ENCODE measurements around the gene CUEDC1.

CUEDC1 gene

GRCh38 chr17:57902117-57902799 lies 53.0 kb downstream of the CUEDC1 start:
- peak; percentile 77 for DNase-seq (ENCODE audit: extremely low spot score)
- ChIA-PET CTCF (interaction anchor here (0.7 to 6.8 kb wide), 6 partner anchors 10 to 97 kb away, joined by 3 to 57 read pairs (median 3); no protein-coding TSS in a partner anchor), POLR2A (interaction anchor here (1.1 kb wide), 1 partner anchor 10 kb away, joined by 3 read pairs; no protein-coding TSS in a partner anchor)
- TF ChIP-seq CTCF (IDR thresholded peaks at IDR 0.05; ENCODE audit: control extremely low read depth, extremely low read depth, low read depth, missing control alignments), result no peak

GRCh38 chr17:57900991-57901743 lies 54.0 kb downstream of the CUEDC1 start:
- no peak for DNase-seq (ENCODE audit: extremely low spot score)
- CTCF ChIA-PET, result interaction anchor here (1.2 to 6.8 kb wide), 5 partner anchors 9 to 229 kb away, joined by 3 to 57 read pairs (median 3); partner anchors contain the start of gene DYNLL2
- POLR2A ChIA-PET, result no interaction called here
- no peak for TF ChIP-seq CTCF (IDR thresholded peaks at IDR 0.05; ENCODE audit: control extremely low read depth, extremely low read depth, low read depth, missing control alignments)

- ChIA-PET POLR2A (interaction anchor here (0.7 kb wide), 1 partner anchor 101 kb away, joined by 3 read pairs; no protein-coding TSS in a partner anchor), CTCF (interaction anchor here (1.0 to 6.8 kb wide), 11 partner anchors 8 to 890 kb away, joined by 3 to 57 read pairs (median 3); no protein-coding TSS in a partner anchor)
- no peak for DNase-seq (ENCODE audit: extremely low spot score)
- TF ChIP-seq CTCF (IDR thresholded peaks at IDR 0.05; ENCODE audit: control extremely low read depth, extremely low read depth, low read depth, missing control alignments), result no peak
Observed at GRCh38 chr17:57899822-57900221, 55.4 kb downstream of the CUEDC1 start.

- no peak for DNase-seq (ENCODE audit: extremely low spot score)
- CTCF ChIA-PET, result interaction anchor here (1.0 to 6.8 kb wide), 13 partner anchors 7 to 889 kb away, joined by 3 to 57 read pairs (median 3); partner anchors contain the start of gene AKAP1
- POLR2A ChIA-PET, result interaction anchor here (0.7 to 1.4 kb wide), 2 partner anchors 98 to 102 kb away, joined by 3 to 4 read pairs; no protein-coding TSS in a partner anchor
- TF ChIP-seq CTCF (IDR thresholded peaks at IDR 0.05; ENCODE audit: control extremely low read depth, extremely low read depth, low read depth, missing control alignments), result no peak
Observed at GRCh38 chr17:57899391-57899790, 55.8 kb downstream of the CUEDC1 start.

- TF ChIP-seq CTCF (IDR thresholded peaks at IDR 0.05; ENCODE audit: control extremely low read depth, extremely low read depth, low read depth, missing control alignments), result no peak
- ChIA-PET CTCF (interaction anchor here (1.0 to 6.8 kb wide), 12 partner anchors 7 to 813 kb away, joined by 3 to 57 read pairs (median 3); partner anchors contain the start of gene AKAP1), POLR2A (interaction anchor here (1.4 kb wide), 1 partner anchor 99 kb away, joined by 4 read pairs; no protein-coding TSS in a partner anchor)
- DNase-seq (ENCODE audit: extremely low spot score), result no peak
Observed at GRCh38 chr17:57898487-57899311, 56.5 kb downstream of the CUEDC1 start.
